GM12891 (cell line): ENCODE measurements around the gene ARMCX5.

Experiments
- PAX5 ChIP-seq: IDR thresholded peaks from 2 replicates; pipeline ENCODE4 v1.6.1; 2011; ENCODE audit warnings: low read length, moderate library complexity, mild to moderate bottlenecking; ENCODE audit not compliant: insufficient read depth, severe bottlenecking
- POLR2A ChIP-seq: IDR thresholded peaks from 2 replicates; pipeline ENCODE4 v1.6.1; 2011; ENCODE audit warnings: low read depth, low read length, control low read depth
- POLR2AphosphoS5 ChIP-seq: IDR thresholded peaks from 2 replicates; pipeline ENCODE4 v1.6.1; 2011; ENCODE audit warnings: low read depth, low read length, control low read depth
- POU2F2 ChIP-seq: IDR thresholded peaks from 2 replicates; pipeline ENCODE4 v1.6.1; 2011; ENCODE audit warnings: low read depth, mild to moderate bottlenecking, control low read depth, low read length, moderate library complexity
- SPI1 ChIP-seq: IDR thresholded peaks from 2 replicates; pipeline ENCODE4 v1.6.1; 2011; ENCODE audit warnings: low read depth, low read length, control low read depth
- TAF1 ChIP-seq: IDR thresholded peaks from 2 replicates; pipeline ENCODE4 v1.6.1; 2011; ENCODE audit warnings: low read depth, low read length, control low read depth

GRCh38 chrX:102651242-102652011 is 52.1 kb downstream of the ARMCX5 start, which contains the start of gene GPRASP1:
- no peak for TF ChIP-seq POLR2AphosphoS5
- no peak for TF ChIP-seq POLR2A
- TF ChIP-seq TAF1, result no peak
- no peak for TF ChIP-seq POU2F2
- no peak for TF ChIP-seq SPI1
- TF ChIP-seq PAX5, result no peak
